Vagina (tissue), 2 donors: Measurements from ENCODE around the gene NCS1.

ENCODE experiments used
- CTCF ChIP-seq, 3 experiments: fragments of 450-650 bp in 2 of 3; fragments of 200-600 bp in 1 of 3; sonication (generic) in 1 of 3; IDR thresholded peaks; one replicate each; pipeline ENCODE4 v1.5.1; 2017 to 2019; ENCODE audit warnings: antibody characterized with exemption in 3 of 3, mild to moderate bottlenecking in 2 of 3, moderate library complexity in 2 of 3
- POLR2A ChIP-seq, 2 donors: fragments of 450-650 bp; IDR thresholded peaks; one replicate each; pipeline ENCODE4 v1.6.1; 2017; ENCODE audit warnings: antibody characterized with exemption in 2 of 2, mild to moderate bottlenecking in 2 of 2, moderate library complexity in 2 of 2
- POLR2AphosphoS5 ChIP-seq, 2 donors: sonication (generic); formaldehyde crosslinking; IDR thresholded peaks; one replicate each; pipeline ENCODE4 v1.9.0; 2017; ENCODE audit warnings: antibody characterized with exemption in 2 of 2, mild to moderate bottlenecking in 2 of 2, low read depth in 1 of 2; ENCODE audit not compliant: insufficient read depth in 1 of 2

- TF ChIP-seq CTCF (IDR thresholded peaks at IDR 0.05), result no peak
- no peak for TF ChIP-seq POLR2A (IDR thresholded peaks at IDR 0.05)
- no peak for TF ChIP-seq POLR2AphosphoS5 (IDR thresholded peaks at IDR 0.05; ENCODE audit: insufficient read depth in 1 of 2, low read depth in 1 of 2)
These were observed 717 bp upstream of the NCS1 start for GRCh38 chr9:130171226-130172148.
